Stimulated activated CD4-positive, alpha-beta T cell treated with anti-CD3 and anti-CD28 coated beads, TNF-alpha, amount 100 ng/mL, for 24 hours (primary cell): Measurements from ENCODE around the gene BRD9.
A peak's percentile ranks its signal among the peaks of the same experiment; 100 is the strongest.
"Not testable (repeated sequence)": the region's sequence is repeated elsewhere in the genome, so short reads cannot be mapped to it uniquely, and the experiment has no call there.

Experiments used
- DNase-seq, 3 experiments: peaks; one replicate each; pipeline ENCODE4 v3.0.0-alpha.2; 2020; ENCODE audit warnings: low read depth in 3 of 3

The BRD9 gene

GRCh38 chr5:892394-893136 lies at the start of gene BRD9, which contains the start of gene TRIP13:
Gene BRD9 (minus strand): TSS chr5:892801. CDS start chr5:892657, 144 bp downstream.
Gene TRIP13 (plus strand): TSS chr5:892884. CDS start chr5:892999, 115 bp downstream.
- peak; percentile 67 to 85 (median 69) for DNase-seq

GRCh38 chr5:940741-941140 lies 48.1 kb upstream of the BRD9 start:
- DNase-seq = not testable (repeated sequence)

- DNase-seq = no peak
Observed at GRCh38 chr5:939368-939767, 46.8 kb upstream of the BRD9 start.

- DNase-seq = no peak
Observed at GRCh38 chr5:937151-937924, 44.7 kb upstream of the BRD9 start.

- DNase-seq = no peak
Observed at GRCh38 chr5:936149-937144, 43.8 kb upstream of the BRD9 start.

GRCh38 chr5:935510-936084 lies 43.0 kb upstream of the BRD9 start:
- no peak for DNase-seq

- DNase-seq = not testable (repeated sequence)
Observed at GRCh38 chr5:934381-934967, 41.9 kb upstream of the BRD9 start.

GRCh38 chr5:933951-934350 lies 41.4 kb upstream of the BRD9 start:
- DNase-seq = not testable (repeated sequence)

GRCh38 chr5:933251-933861 lies 40.8 kb upstream of the BRD9 start:
- no peak for DNase-seq

- peak in 1 of 3 experiments; percentile 4 for DNase-seq
Observed at GRCh38 chr5:932628-933250, 40.1 kb upstream of the BRD9 start.

- DNase-seq = no peak
Observed at GRCh38 chr5:932151-932627, 39.6 kb upstream of the BRD9 start.

GRCh38 chr5:931570-932145 lies 39.1 kb upstream of the BRD9 start:
- no peak for DNase-seq

GRCh38 chr5:930866-931265 lies 38.3 kb upstream of the BRD9 start:
- no peak for DNase-seq

GRCh38 chr5:929596-929995 lies 37.0 kb upstream of the BRD9 start:
- no peak for DNase-seq

GRCh38 chr5:929182-929581 lies 36.6 kb upstream of the BRD9 start:
- not testable (repeated sequence) for DNase-seq

- no peak for DNase-seq
Observed at GRCh38 chr5:927172-928015, 34.8 kb upstream of the BRD9 start.

GRCh38 chr5:926417-927171 lies 34.0 kb upstream of the BRD9 start:
- peak in 1 of 3 experiments; percentile 27 for DNase-seq
